HCT116 (cell line): ENCODE results near the gene ASF1A. TPM values are rescaled to one million over a fixed set of nuclear protein-coding genes. Genes with fewer than 3 reads are reported as not detected.

Source experiments
- ATAC-seq: fragments of 200-7000 bp; cut with Tn5 transposase; 2 replicates; pipeline ENCODE4 v1.9.1; 2020; ENCODE audit warnings: mild to moderate bottlenecking, moderate library complexity
- BruUV-seq: library from RNA; stranded (reverse); fragments of 400-500 nt; replicated peaks from 2 replicates; lab custom pipeline; 2021; lab: Mats Ljungman, UMichigan
- CTCF ChIA-PET: fragments of 300-600 bp; sonication (Branson Sonifier 250); formaldehyde crosslinking; loops from one replicate; lab custom pipeline; 2021; ENCODE audit warnings: antibody characterized with exemption; lab: Charles Lee
- POLR2A ChIA-PET: fragments of 300-600, 350-600 bp; sonication (Branson Sonifier 250); formaldehyde crosslinking; loops from one replicate; lab custom pipeline; 2021; ENCODE audit warnings: antibody characterized with exemption; lab: Charles Lee
- RAD21 ChIA-PET, 2 experiments: fragments of 300-600 bp; sonication (Branson Sonifier 250); formaldehyde crosslinking; loops; one replicate each; lab custom pipeline; 2023; ENCODE audit warnings: low total read pairs in 2 of 2; ENCODE audit not compliant: uncharacterized antibody in 2 of 2, unreplicated experiment in 2 of 2, low non-redundant PET in 1 of 2; lab: Charles Lee
- DNase-seq: peaks from one replicate; pipeline ENCODE4 v3.0.0-alpha.2; 2010; ENCODE audit warnings: low read depth, low spot score
- H2AFZ ChIP-seq: fragments of 200-600 bp; shearing (Covaris generic), sonication (generic); 2 replicates; pipeline ENCODE4 v1.6.1; 2017; ENCODE audit warnings: low read depth, mixed run types, mixed read lengths, antibody characterized with exemption, low read length; ENCODE audit not compliant: poor library complexity, severe bottlenecking
- H3K27ac ChIP-seq: 2 replicates; pipeline ENCODE4 v1.5.1; 2012; ENCODE audit warnings: low read depth, low read length
- H3K27me3 ChIP-seq: fragments of 200-600 bp; sonication (generic); 2 replicates; pipeline ENCODE4 v1.6.1; 2016; ENCODE audit warnings: mixed run types, low read length, mixed read lengths; ENCODE audit not compliant: insufficient read depth
- H3K36me3 ChIP-seq, 2 experiments: fragments of 200-500 bp in 1 of 2; fragments of 200-600 bp in 1 of 2; sonication (Bioruptor generic) in 1 of 2; sonication (generic) in 1 of 2; 2 replicates each; pipeline versions ENCODE4 v1.5.1 to v1.6.1; 2014 to 2016; ENCODE audit warnings: low read length in 2 of 2, inconsistent platforms in 1 of 2, mixed read lengths in 1 of 2, mixed run types in 1 of 2; ENCODE audit not compliant: insufficient read depth in 2 of 2, control insufficient read depth in 1 of 2
- H3K4me1 ChIP-seq, 2 experiments: fragments of 200-600 bp in 1 of 2; sonication (generic) in 1 of 2; 2 replicates each; pipeline versions ENCODE4 v1.5.1 to v1.6.1; 2012 to 2017; ENCODE audit warnings: low read length in 2 of 2, inconsistent platforms in 1 of 2, mild to moderate bottlenecking in 1 of 2, mixed read lengths in 1 of 2, mixed run types in 1 of 2, moderate library complexity in 1 of 2; ENCODE audit not compliant: insufficient read depth in 2 of 2, control insufficient read depth in 1 of 2
- H3K4me2 ChIP-seq: fragments of 200-600 bp; sonication (generic); 2 replicates; pipeline ENCODE4 v1.6.1; 2017; ENCODE audit warnings: mixed run types, low read length, mixed read lengths
- H3K4me3 ChIP-seq, 2 experiments: fragments of 200-600 bp in 1 of 2; sonication (generic) in 1 of 2; replicated peaks in 1 of 2; 2 replicates each; pipeline ENCODE4 v1.5.1; 2011 to 2016; ENCODE audit warnings: low read length in 2 of 2, control low read depth in 1 of 2, low read depth in 1 of 2, mild to moderate bottlenecking in 1 of 2, mixed read lengths in 1 of 2, mixed run types in 1 of 2
- H3K79me2 ChIP-seq: fragments of 200-600 bp; sonication (generic); 2 replicates; pipeline ENCODE4 v1.6.1; 2017; ENCODE audit warnings: mild to moderate bottlenecking, mixed run types, low read length, moderate library complexity, mixed read lengths; ENCODE audit not compliant: insufficient read depth
- H3K9ac ChIP-seq: fragments of 200-600 bp; sonication (generic); 2 replicates; pipeline ENCODE4 v1.6.1; 2016; ENCODE audit warnings: low read length, mixed read lengths
- H3K9me2 ChIP-seq: fragments of 200-600 bp; sonication (generic), shearing (Covaris generic); 2 replicates; pipeline ENCODE4 v1.6.1; 2017; ENCODE audit warnings: mixed run types, mild to moderate bottlenecking, moderate library complexity; ENCODE audit not compliant: insufficient read depth
- H3K9me3 ChIP-seq, 2 experiments: fragments of 200-500 bp in 1 of 2; fragments of 200-600 bp in 1 of 2; sonication (Bioruptor generic) in 1 of 2; sonication (generic) in 1 of 2; 2 replicates each; pipeline ENCODE4 v1.6.1; 2014 to 2017; ENCODE audit warnings: low read length in 2 of 2, mixed read lengths in 2 of 2, inconsistent platforms in 1 of 2, low read depth in 1 of 2, mild to moderate bottlenecking in 1 of 2, mixed run types in 1 of 2, moderate library complexity in 1 of 2; ENCODE audit not compliant: control insufficient read depth in 1 of 2, insufficient read depth in 1 of 2
- H4K20me1 ChIP-seq: fragments of 200-600 bp; sonication (generic), shearing (Covaris generic); 2 replicates; pipeline ENCODE4 v1.6.1; 2017; ENCODE audit warnings: mixed run types, mild to moderate bottlenecking, moderate library complexity; ENCODE audit not compliant: insufficient read depth
- ATF3 ChIP-seq: IDR thresholded peaks from 2 replicates; pipeline ENCODE4 v1.6.1; 2012
- CBX3 ChIP-seq: IDR thresholded peaks from 2 replicates; pipeline ENCODE4 v1.6.1; 2012; ENCODE audit warnings: low read depth
- CEBPB ChIP-seq: IDR thresholded peaks from 2 replicates; pipeline ENCODE4 v1.6.1; 2012; ENCODE audit warnings: low read depth
- EGR1 ChIP-seq: IDR thresholded peaks from 2 replicates; pipeline ENCODE4 v1.6.1; 2012; ENCODE audit warnings: low read depth
- ELF1 ChIP-seq: IDR thresholded peaks from 2 replicates; pipeline ENCODE4 v1.6.1; 2012; ENCODE audit warnings: low read depth, borderline replicate concordance
- EZH2phosphoT487 ChIP-seq: fragments of 200-600 bp; IDR thresholded peaks from 2 replicates; pipeline ENCODE4 v1.6.1; 2018; ENCODE audit warnings: antibody characterized with exemption, borderline replicate concordance
- MAX ChIP-seq: IDR thresholded peaks from 2 replicates; pipeline ENCODE4 v1.6.1; 2012
- POLR2A ChIP-seq: IDR thresholded peaks from 2 replicates; pipeline ENCODE4 v1.7.0; 2011; ENCODE audit warnings: borderline replicate concordance; ENCODE audit not compliant: insufficient read depth, insufficient read length; ENCODE audit errors: extremely low read depth
- POLR2AphosphoS5 ChIP-seq: IDR thresholded peaks from 2 replicates; pipeline ENCODE4 v1.6.1; 2011; ENCODE audit warnings: mild to moderate bottlenecking, low read depth, low read length, moderate library complexity
- REST ChIP-seq: IDR thresholded peaks from 2 replicates; pipeline ENCODE4 v1.6.1; 2012; ENCODE audit warnings: low read depth
- SIN3A ChIP-seq: IDR thresholded peaks from 2 replicates; pipeline ENCODE4 v1.6.1; 2012; ENCODE audit warnings: low read depth
- TCF7L2 ChIP-seq: IDR thresholded peaks from 2 replicates; pipeline ENCODE4 v1.7.0; 2011; ENCODE audit warnings: borderline replicate concordance, inconsistent platforms; ENCODE audit not compliant: insufficient read depth, insufficient read length; ENCODE audit errors: extremely low read depth
- YY1 ChIP-seq: IDR thresholded peaks from 2 replicates; pipeline ENCODE4 v1.6.1; 2011; ENCODE audit warnings: low read length, low read depth, moderate library complexity, mild to moderate bottlenecking; ENCODE audit not compliant: insufficient replicate concordance; ENCODE audit errors: extremely low read depth
- ZFX ChIP-seq: fragments of 450-650 bp; IDR thresholded peaks from 2 replicates; pipeline ENCODE4 v1.6.1; 2017
- intact Hi-C: fragments of 100-400 bp; cut with micrococcal nuclease; formaldehyde crosslinking; loops from 2 replicates; pipeline ENCODE4 v1.10.0; 2022
- total RNA-seq: library from RNA; stranded (reverse); gene quantifications from one replicate; pipeline ENCODE4 v1.2.1, GENCODE V29; 2021; ENCODE audit not compliant: unreplicated experiment

ASF1A gene
- total RNA-seq, 1 experiment from 2014 or later = 23.3 TPM

DNA sequence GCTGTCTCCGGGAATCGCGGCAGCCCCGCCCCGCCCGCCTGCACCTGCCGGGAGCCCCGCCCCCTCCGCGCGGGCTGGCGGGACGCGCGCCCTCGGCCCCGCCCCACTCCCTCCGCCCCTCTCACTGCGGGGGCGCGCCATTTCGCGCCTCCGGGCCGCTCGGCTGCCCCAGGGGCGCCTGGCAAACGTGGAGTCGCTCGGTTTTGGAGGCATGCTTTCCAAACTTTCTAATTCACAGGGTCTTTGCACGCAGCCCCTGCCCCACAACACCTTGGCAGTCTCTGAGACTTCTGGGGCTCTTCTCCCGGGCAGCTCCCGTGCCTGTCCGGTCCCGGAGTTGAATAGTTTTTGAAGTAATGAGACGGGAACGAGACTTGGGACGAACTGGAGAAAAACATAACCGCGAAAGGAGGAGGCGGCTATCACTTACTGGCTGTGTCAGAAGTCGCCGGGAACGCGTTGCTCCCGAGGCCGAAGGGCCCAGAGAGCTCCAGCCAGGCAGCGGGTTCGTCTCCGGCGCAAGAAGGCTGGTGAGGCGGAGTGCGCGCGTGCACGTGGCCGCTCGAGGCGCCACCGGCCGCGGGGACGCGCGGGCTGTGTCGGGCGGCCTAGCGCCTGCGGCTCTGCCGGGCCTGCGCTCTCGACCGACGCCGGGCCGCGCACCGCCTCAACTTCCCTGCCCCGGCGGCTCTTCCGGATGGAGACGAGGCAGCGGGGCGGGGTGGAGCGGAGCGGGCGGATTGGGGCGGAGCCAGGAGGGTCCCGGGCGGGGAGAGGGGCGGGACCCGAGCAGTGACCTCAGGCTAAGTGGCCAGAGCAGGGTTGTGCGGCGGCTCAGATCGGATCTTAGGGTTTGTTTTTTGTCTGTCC is 40.7 kb downstream of the ASF1A start, which contains the start of gene MCM9:
Gene MCM9 (minus strand): TSS at position 699 of the 870 bp plus-strand sequence. CDS start 3,436 bp downstream, outside the sequence.
- ATAC-seq = peak; percentile 94
- BruUV-seq = no TSS peak

More for the DNA sequence above, 40.7 kb downstream of the ASF1A start, which contains the start of gene MCM9:
- peak within 1 kb of the TSS; percentile 85 for H3K9ac ChIP-seq
- ChIA-PET CTCF (interaction anchor here (1.2 kb wide), 1 partner anchor 34 kb away, joined by 3 read pairs; no protein-coding TSS in a partner anchor), RAD21 (no interaction called here), POLR2A (no interaction called here)
- intact Hi-C loops = loop anchor here (2.0 kb wide), 1 partner anchor 40 kb away; the partner anchor contains the start of gene ASF1A
- TF ChIP-seq EZH2phosphoT487 (no peak), MAX (peak; percentile 67), EGR1 (peak; percentile 87), YY1 (peak; percentile 84), ELF1 (peak; percentile 30; the same call in 1 of the 2 replicates), CBX3 (no peak), REST (no peak), SIN3A (peak; percentile 83), ZFX (peak; percentile 78), TCF7L2 (peak; percentile 46), POLR2AphosphoS5 (peak; percentile 73), CEBPB (no peak), ATF3 (no peak), POLR2A (peak; percentile 38)
- peak within 1 kb of the TSS; percentile 63 to 92 for H3K4me3 ChIP-seq
- H3K4me2 ChIP-seq = peak within 1 kb of the TSS; percentile 97
- no peaks in the 10 kb centered on the region for H4K20me1 ChIP-seq
- H3K9me3 ChIP-seq = no peaks in the 10 kb centered on the region
- H3K4me1 ChIP-seq = peaks cover 4 to 12% of the 10 kb centered on the region in 2 experiments; a peak in 3 of 4 replicates
- H3K9me2 ChIP-seq = no peaks in the 10 kb centered on the region
- no peaks in the 10 kb centered on the region for H3K27me3 ChIP-seq
- peaks cover 0 to 7% of the 10 kb centered on the region in 2 experiments; a peak in 2 of 4 replicates for H3K36me3 ChIP-seq
- peaks cover 18% of the 10 kb centered on the region for H3K79me2 ChIP-seq
- DNase-seq = peak; percentile 68
- H3K27ac ChIP-seq = peak within 1 kb of the TSS; percentile 84
- H2AFZ ChIP-seq = peak within 1 kb of the TSS; percentile 95
